A549 (cell line): ENCODE data around the gene CHEK2. TPM values are rescaled to one million over a fixed set of nuclear protein-coding genes. Genes with fewer than 3 reads are reported as not detected.
"Not testable (repeated sequence)": the region's sequence is repeated elsewhere in the genome, so short reads cannot be mapped to it uniquely, and the experiment has no call there.

ENCODE experiments used
- ATAC-seq, 2 experiments: fragments of 200-7000 bp in 1 of 2; fragments of >200 bp in 1 of 2; cut with Nextera tagmentation in 1 of 2; cut with Tn5 transposase in 1 of 2; 3 replicates each; pipeline versions ENCODE4 v1.8.0 to v1.9.1; 2018 to 2020; ENCODE audit warnings: mild to moderate bottlenecking in 1 of 2, moderate library complexity in 1 of 2
- CTCF ChIA-PET: fragments of 300-600 bp; sonication (Branson Sonifier 250); formaldehyde crosslinking; extraction: SDS; loops from one replicate; lab custom pipeline; 2021; ENCODE audit warnings: antibody characterized with exemption, inconsistent platforms; lab: Yijun Ruan, JAX
- POLR2A ChIA-PET: fragments of 350-600 bp; formaldehyde crosslinking; extraction: SDS; loops from one replicate; lab custom pipeline; 2021; ENCODE audit warnings: antibody characterized with exemption, inconsistent platforms; lab: Yijun Ruan, JAX
- DNase-seq, 2 experiments: peaks; one replicate each; pipeline versions ENCODE4 v3.0.0 to v3.0.0-alpha.2; 2011 to 2016; ENCODE audit warnings: low read depth in 1 of 2, low spot score in 1 of 2
- FAIRE-seq: peaks from 2 replicates; lab custom pipeline; 2011; peaks lifted over from hg19 to GRCh38; lab: Jason Lieb, UNC
- H3K27ac ChIP-seq, 2 experiments: fragments of >200 bp; sonication (Bioruptor Twin); formaldehyde crosslinking; 3 replicates each; pipeline ENCODE4 v1.5.1; 2016 to 2017
- H3K4me1 ChIP-seq: fragments of >200 bp; sonication (Bioruptor Twin); formaldehyde crosslinking; 3 replicates; pipeline ENCODE4 v1.6.1; 2016
- H3K4me2 ChIP-seq: fragments of >200 bp; sonication (Bioruptor Twin); formaldehyde crosslinking; 3 replicates; pipeline ENCODE4 v1.6.1; 2016
- H3K4me3 ChIP-seq: fragments of >200 bp; sonication (Bioruptor Twin); formaldehyde crosslinking; 3 replicates; pipeline ENCODE4 v1.5.1; 2016
- H3K9me3 ChIP-seq: fragments of >200 bp; sonication (Bioruptor Twin); formaldehyde crosslinking; 3 replicates; pipeline ENCODE4 v1.6.1; 2016
- CBX2 ChIP-seq: fragments of 200-600 bp; sonication (generic); IDR thresholded peaks from 2 replicates; pipeline ENCODE4 v1.6.1; 2016; ENCODE audit warnings: low read depth, mild to moderate bottlenecking, borderline replicate concordance
- CHD2 ChIP-seq: fragments of 150-350 bp; IDR thresholded peaks from 2 replicates; pipeline ENCODE4 v1.6.1; 2014; ENCODE audit warnings: low read length; ENCODE audit not compliant: partially characterized antibody
- CTCF ChIP-seq: fragments of >200 bp; sonication (Bioruptor Twin); formaldehyde crosslinking; IDR thresholded peaks from 3 replicates; pipeline ENCODE4 v1.5.1; 2016
- EHMT2 ChIP-seq: fragments of 200-600 bp; sonication (generic); IDR thresholded peaks from 2 replicates; pipeline ENCODE4 v1.6.1; 2016; ENCODE audit warnings: antibody characterized with exemption, low read depth, mild to moderate bottlenecking, moderate library complexity
- EP300 ChIP-seq, 2 experiments: fragments of >200 bp; sonication (Bioruptor Twin); formaldehyde crosslinking; IDR thresholded peaks; 2 replicates in 1 of 2; 3 replicates in 1 of 2; pipeline ENCODE4 v1.6.1; 2016 to 2017
- GATA3 ChIP-seq: IDR thresholded peaks from 2 replicates; pipeline ENCODE4 v1.6.1; 2012; ENCODE audit warnings: borderline replicate concordance
- HOXB13 ChIP-seq: fragments of 250-450 bp; sonication (Bioruptor Pico); IDR thresholded peaks from 2 replicates; pipeline ENCODE4 v1.5.0; 2020; ENCODE audit warnings: low read depth, mild to moderate bottlenecking, moderate library complexity
- JUN ChIP-seq, 2 experiments: fragments of >200 bp; sonication (Bioruptor Twin); formaldehyde crosslinking; IDR thresholded peaks; 2 replicates in 1 of 2; 3 replicates in 1 of 2; pipeline ENCODE4 v1.6.1; 2016 to 2017
- KDM1A ChIP-seq: fragments of 200-600 bp; sonication (generic); IDR thresholded peaks from 2 replicates; pipeline ENCODE4 v1.6.1; 2016; ENCODE audit warnings: low read depth, mild to moderate bottlenecking
- MAX ChIP-seq: IDR thresholded peaks from 2 replicates; pipeline ENCODE4 v1.6.1; 2012
- POLR2AphosphoS2 ChIP-seq: conservative IDR thresholded peaks from 2 replicates; pipeline ENCODE4 v1.6.1; 2012; ENCODE audit warnings: low read length, improper control_type of control experiment, inconsistent platforms
- RARB ChIP-seq: fragments of 250-450 bp; sonication (Bioruptor Pico); IDR thresholded peaks from 2 replicates; pipeline ENCODE4 v1.8.0; 2021; ENCODE audit warnings: mild to moderate bottlenecking, moderate library complexity
- RCOR1 ChIP-seq: fragments of 150-350 bp; IDR thresholded peaks from 2 replicates; pipeline ENCODE4 v1.6.1; 2014; ENCODE audit warnings: antibody characterized with exemption, low read length, low read depth
- REST ChIP-seq: fragments of 200-600 bp; sonication (generic); IDR thresholded peaks from 2 replicates; pipeline ENCODE4 v1.6.1; 2016; ENCODE audit warnings: antibody characterized with exemption, mild to moderate bottlenecking, moderate library complexity
- SMC3 ChIP-seq: fragments of >200 bp; sonication (Bioruptor Twin); formaldehyde crosslinking; IDR thresholded peaks from 3 replicates; pipeline ENCODE4 v1.6.1; 2018; ENCODE audit warnings: inconsistent platforms
- TFCP2L1 ChIP-seq: fragments of 250-450 bp; sonication (Bioruptor Pico); IDR thresholded peaks from 2 replicates; pipeline ENCODE4 v1.5.0; 2021; ENCODE audit warnings: mild to moderate bottlenecking
- TP53 ChIP-seq: fragments of 250-450 bp; sonication (Bioruptor Pico); IDR thresholded peaks from 2 replicates; pipeline ENCODE4 v1.5.0; 2021; ENCODE audit warnings: mild to moderate bottlenecking, moderate library complexity
- USF2 ChIP-seq: fragments of 450-650 bp; IDR thresholded peaks from 2 replicates; pipeline ENCODE4 v1.6.1; 2014; ENCODE audit warnings: antibody characterized with exemption
- ZFP36 ChIP-seq: fragments of 450-650 bp; IDR thresholded peaks from 2 replicates; pipeline ENCODE4 v1.6.1; 2014; ENCODE audit warnings: borderline replicate concordance; ENCODE audit not compliant: partially characterized antibody
- ZNF302 ChIP-seq: fragments of 250-450 bp; sonication (Bioruptor Pico); IDR thresholded peaks from 2 replicates; pipeline ENCODE4 v1.9.0; 2021; ENCODE audit warnings: inconsistent platforms, mild to moderate bottlenecking, moderate library complexity
- WGBS: methylation state at CpG from one replicate; pipeline ENCODE4 v1.1.6; 2017; ENCODE audit errors: missing lambda C conversion rate; 5-methylcytosine and 5-hydroxymethylcytosine counted together
- polyA plus RNA-seq, 4 experiments: library from polyadenylated mRNA; depleted of rRNA in 3 of 4; stranded (reverse); fragments of >200 nt; fragmentation: RNase III in 1 of 4; extraction: RNeasy Plus Mini Kit Qiagen cat#74134 plus additional on column Dnase treatment in 1 of 4; gene quantifications; 2 replicates in 3 of 4; 3 replicates in 1 of 4; pipeline ENCODE4 v1.2.3, GENCODE V29; 2011 to 2017

The CHEK2 gene
- polyA plus RNA-seq, 2 of the 4 experiments (the other 2 are of a cell fraction) = 13.0 to 26.1 TPM

- no peak for FAIRE-seq
- Histone ChIP-seq H3K4me1 (peaks cover 5% of the 10 kb centered on the region; the same call in 1 of the 3 replicates), H3K9me3 (no peaks in the 10 kb centered on the region), H3K27ac (no peak overlapping the region), H3K4me3 (no peak overlapping the region)
- CTCF ChIA-PET = no interaction called here
- TF ChIP-seq GATA3 (no peak), JUN (IDR thresholded peaks at IDR 0.05) (no peak), TFCP2L1 (CRISPR knock-in tag) (no peak), POLR2AphosphoS2 (no peak), KDM1A (no peak), RARB (no peak), EP300 (IDR thresholded peaks at IDR 0.05) (no peak), ZNF302 (no peak), TP53 (CRISPR knock-in tag) (no peak), EHMT2 (no peak), USF2 (no peak), CBX2 (no peak), CTCF (no peak), CHD2 (no peak), SMC3 (no peak), REST (no peak), ZFP36 (no peak), HOXB13 (CRISPR knock-in tag) (no peak), RCOR1 (no peak)
- TF ChIP-seq, all 56 proteins: peak for 0
- POLR2A ChIA-PET = interaction anchor here (0.7 kb wide), 2 partner anchors 37 to 499 kb away, joined by 3 read pairs; no protein-coding TSS in a partner anchor
- 89% methylated on average over 10 of the region's 10 CpGs for WGBS
- H3K4me2 ChIP-seq = no peak overlapping the region
- ATAC-seq = no peak
- DNase-seq = no peak
Measured at GRCh38 chr22:28761449-28761755, 19.8 kb upstream of the CHEK2 start.

GRCh38 chr22:28759861-28760560 lies 18.4 kb upstream of the CHEK2 start:
- H3K4me1 ChIP-seq = peaks cover 5% of the 10 kb centered on the region; the same call in 1 of the 3 replicates
- H3K4me2 ChIP-seq = peak overlapping the region; percentile 30; the same call in 1 of the 3 replicates
- POLR2A ChIA-PET = no interaction called here
- peak overlapping the region in 1 of 2 experiments; percentile 45; a peak in 3 of 6 replicates for H3K27ac ChIP-seq
- ATAC-seq (no peak), DNase-seq (peak in 1 of 2 experiments; percentile 18), FAIRE-seq (no peak)
- TF ChIP-seq JUN (IDR thresholded peaks at IDR 0.05) (0 out of 5 replicates have a peak, but pooled peaks of 1 of the 2 experiments have one; percentile 15), EP300 (IDR thresholded peaks at IDR 0.05) (0 out of 5 replicates have a peak, but pooled peaks of 1 of the 2 experiments have one; percentile 34), MAX (no peak)
- TF ChIP-seq, all 56 proteins: peak for 2
- CTCF ChIA-PET = no interaction called here
- H3K9me3 ChIP-seq = no peaks in the 10 kb centered on the region
- no peak overlapping the region for H3K4me3 ChIP-seq
- WGBS = 41% methylated on average over 3 of the region's 3 CpGs

GRCh38 chr22:28754512-28754911 lies 12.9 kb upstream of the CHEK2 start:
- DNase-seq, POLR2A ChIA-PET, H3K27ac ChIP-seq, H3K9me3 ChIP-seq, H3K4me1 ChIP-seq, CTCF ChIA-PET, FAIRE-seq, H3K4me2 ChIP-seq, ATAC-seq, H3K4me3 ChIP-seq: not testable (repeated sequence)
- 95% methylated on average over 3 of the region's 3 CpGs for WGBS
